ENCODE measurements around the gene BPIFB3.

Gene BPIFB3

GRCh38 chr20:33068251-33068939 lies 14.7 kb downstream of the BPIFB3 start:
- TF ChIP-seq, protein P1, sequence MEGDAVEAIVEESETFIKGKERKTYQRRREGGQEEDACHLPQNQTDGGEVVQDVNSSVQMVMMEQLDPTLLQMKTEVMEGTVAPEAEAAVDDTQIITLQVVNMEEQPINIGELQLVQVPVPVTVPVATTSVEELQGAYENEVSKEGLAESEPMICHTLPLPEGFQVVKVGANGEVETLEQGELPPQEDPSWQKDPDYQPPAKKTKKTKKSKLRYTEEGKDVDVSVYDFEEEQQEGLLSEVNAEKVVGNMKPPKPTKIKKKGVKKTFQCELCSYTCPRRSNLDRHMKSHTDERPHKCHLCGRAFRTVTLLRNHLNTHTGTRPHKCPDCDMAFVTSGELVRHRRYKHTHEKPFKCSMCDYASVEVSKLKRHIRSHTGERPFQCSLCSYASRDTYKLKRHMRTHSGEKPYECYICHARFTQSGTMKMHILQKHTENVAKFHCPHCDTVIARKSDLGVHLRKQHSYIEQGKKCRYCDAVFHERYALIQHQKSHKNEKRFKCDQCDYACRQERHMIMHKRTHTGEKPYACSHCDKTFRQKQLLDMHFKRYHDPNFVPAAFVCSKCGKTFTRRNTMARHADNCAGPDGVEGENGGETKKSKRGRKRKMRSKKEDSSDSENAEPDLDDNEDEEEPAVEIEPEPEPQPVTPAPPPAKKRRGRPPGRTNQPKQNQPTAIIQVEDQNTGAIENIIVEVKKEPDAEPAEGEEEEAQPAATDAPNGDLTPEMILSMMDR (IDR thresholded peaks at IDR 0.05) = no peak
- H3K4me2 ChIP-seq (ENCODE audit: low read length) = no peak overlapping the region
- H2AFZ ChIP-seq = no peak overlapping the region
- no peak overlapping the region for H3K4me3 ChIP-seq (ENCODE audit: low read depth, low read length)
- no peaks in the 10 kb centered on the region for H3K79me2 ChIP-seq
- no peaks in the 10 kb centered on the region for H3K36me3 ChIP-seq (ENCODE audit: control insufficient read depth, insufficient read depth, low read length)
- H3K27me3 ChIP-seq (ENCODE audit: control insufficient read depth, insufficient read depth, low read length) = no peaks in the 10 kb centered on the region
- no peaks in the 10 kb centered on the region for H3K4me1 ChIP-seq
- H3K9ac ChIP-seq = no peak overlapping the region
- H3K27ac ChIP-seq = no peak overlapping the region
- H3K9me3 ChIP-seq (ENCODE audit: control insufficient read depth, low read length) = no peaks in the 10 kb centered on the region

DNA sequence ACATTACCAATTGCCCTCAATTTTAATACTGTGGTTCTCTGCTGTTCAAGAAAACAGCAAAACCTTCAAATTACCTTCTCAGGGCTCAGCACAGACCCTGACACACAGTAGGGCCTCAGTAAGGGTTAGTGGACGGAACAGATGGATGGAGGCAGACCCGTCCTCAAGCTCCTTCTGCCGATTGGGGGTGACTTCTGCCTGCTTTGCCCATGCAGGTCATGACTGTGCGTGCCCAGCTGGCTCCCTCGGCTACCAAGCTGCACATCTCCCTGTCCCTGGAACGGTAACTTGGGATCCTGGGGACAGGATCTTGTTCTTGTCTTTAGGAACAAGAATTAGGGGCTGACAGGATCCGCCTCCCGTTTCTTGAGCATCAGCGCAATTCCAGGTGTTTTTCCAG lies 16.0 kb downstream of the BPIFB3 start:
- H3K4me2 ChIP-seq (ENCODE audit: low read length) = no peak overlapping the region
- H2AFZ ChIP-seq = no peak overlapping the region
- H3K27ac ChIP-seq = no peak overlapping the region
- H3K27me3 ChIP-seq (ENCODE audit: control insufficient read depth, insufficient read depth, low read length) = no peaks in the 10 kb centered on the region
- H3K9me3 ChIP-seq (ENCODE audit: control insufficient read depth, low read length) = no peaks in the 10 kb centered on the region
- H3K4me1 ChIP-seq = no peaks in the 10 kb centered on the region
- TF ChIP-seq, protein P1 (IDR thresholded peaks at IDR 0.05) = no peak
- no peak overlapping the region for H3K9ac ChIP-seq
- no peaks in the 10 kb centered on the region for H3K79me2 ChIP-seq
- H3K4me3 ChIP-seq (ENCODE audit: low read depth, low read length) = no peak overlapping the region
- H3K36me3 ChIP-seq (ENCODE audit: control insufficient read depth, insufficient read depth, low read length) = no peaks in the 10 kb centered on the region

- Histone ChIP-seq H3K9ac (no peak overlapping the region), H2AFZ (no peak overlapping the region), H3K4me3 (ENCODE audit: low read depth, low read length) (no peak overlapping the region), H3K27me3 (ENCODE audit: control insufficient read depth, insufficient read depth, low read length) (no peaks in the 10 kb centered on the region), H3K9me3 (ENCODE audit: control insufficient read depth, low read length) (no peaks in the 10 kb centered on the region), H3K4me2 (ENCODE audit: low read length) (no peak overlapping the region), H3K4me1 (no peaks in the 10 kb centered on the region), H3K27ac (no peak overlapping the region), H3K79me2 (no peaks in the 10 kb centered on the region), H3K36me3 (ENCODE audit: control insufficient read depth, insufficient read depth, low read length) (no peaks in the 10 kb centered on the region)
- TF ChIP-seq, protein P1 (IDR thresholded peaks at IDR 0.05) = no peak
Observed at GRCh38 chr20:33070111-33071053, 16.7 kb downstream of the BPIFB3 start.

DNA sequence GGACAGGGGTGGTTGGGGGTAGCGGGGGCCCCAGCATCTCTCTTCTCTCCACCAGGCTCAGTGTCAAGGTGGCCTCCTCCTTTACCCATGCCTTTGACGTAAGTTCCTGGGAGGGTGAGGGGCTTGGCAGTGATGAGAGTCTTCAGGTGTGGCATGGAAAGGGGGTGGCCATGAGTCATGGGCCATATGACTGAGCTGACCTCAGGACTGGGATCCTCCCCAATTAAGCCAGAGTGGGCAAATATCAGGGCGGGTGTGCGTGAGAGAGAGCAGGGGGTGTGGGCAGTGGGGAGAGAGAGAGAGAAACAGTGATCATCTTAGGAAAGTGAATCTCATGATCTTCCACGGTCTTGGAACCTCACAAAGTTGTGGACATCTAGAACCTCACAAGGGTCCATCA lies 17.5 kb downstream of the BPIFB3 start:
- no peaks in the 10 kb centered on the region for H3K27me3 ChIP-seq (ENCODE audit: control insufficient read depth, insufficient read depth, low read length)
- H3K27ac ChIP-seq = no peak overlapping the region
- TF ChIP-seq, protein P1 (IDR thresholded peaks at IDR 0.05) = no peak
- no peak overlapping the region for H3K4me2 ChIP-seq (ENCODE audit: low read length)
- H3K4me1 ChIP-seq = no peaks in the 10 kb centered on the region
- no peaks in the 10 kb centered on the region for H3K9me3 ChIP-seq (ENCODE audit: control insufficient read depth, low read length)
- no peak overlapping the region for H3K9ac ChIP-seq
- no peak overlapping the region for H2AFZ ChIP-seq
- H3K4me3 ChIP-seq (ENCODE audit: low read depth, low read length) = no peak overlapping the region
- no peaks in the 10 kb centered on the region for H3K79me2 ChIP-seq
- no peaks in the 10 kb centered on the region for H3K36me3 ChIP-seq (ENCODE audit: control insufficient read depth, insufficient read depth, low read length)
